SHP77 treated with DMSO at 0.1 percent for 48 hours (cell line): ENCODE results near the gene HNRNPK.

Experiments used
- DNase-seq: peaks from one replicate; lab custom pipeline; 2025; lab: John Stamatoyannopoulos, UW

Gene HNRNPK

DNA sequence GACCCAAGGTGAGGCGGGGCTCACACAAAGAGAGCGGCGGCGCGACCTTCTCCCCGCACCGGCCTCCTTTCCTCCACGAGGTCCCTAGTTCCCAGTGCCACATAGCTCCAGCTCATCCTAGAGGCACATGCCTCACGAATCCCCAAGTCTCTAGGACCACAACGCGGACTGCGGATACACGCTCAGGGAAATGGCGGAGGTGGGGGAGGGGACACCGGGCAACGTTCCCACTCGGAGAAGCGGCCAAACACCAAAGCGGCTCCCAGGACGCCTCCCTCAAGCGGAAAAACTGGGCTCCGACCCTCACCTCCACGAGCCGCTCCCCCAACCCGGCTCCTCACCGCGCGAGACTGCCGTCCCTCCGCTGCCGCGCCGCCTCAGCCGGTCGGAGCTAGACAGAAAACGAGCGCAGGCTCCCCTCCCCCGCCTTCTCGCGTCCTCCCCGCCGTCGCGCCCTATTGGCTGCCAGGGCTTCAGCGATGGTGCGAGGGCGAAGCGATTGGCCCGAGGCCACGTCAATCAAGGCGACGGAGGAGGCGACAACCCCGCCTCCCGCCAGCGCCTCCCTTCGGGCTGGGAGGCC lies at the start of gene HNRNPK:
Gene HNRNPK (minus strand): TSS at position 404 of the 583 bp plus-strand sequence. CDS start 1,963 bp downstream, outside the sequence.
- peak; percentile 44 for DNase-seq

DNA sequence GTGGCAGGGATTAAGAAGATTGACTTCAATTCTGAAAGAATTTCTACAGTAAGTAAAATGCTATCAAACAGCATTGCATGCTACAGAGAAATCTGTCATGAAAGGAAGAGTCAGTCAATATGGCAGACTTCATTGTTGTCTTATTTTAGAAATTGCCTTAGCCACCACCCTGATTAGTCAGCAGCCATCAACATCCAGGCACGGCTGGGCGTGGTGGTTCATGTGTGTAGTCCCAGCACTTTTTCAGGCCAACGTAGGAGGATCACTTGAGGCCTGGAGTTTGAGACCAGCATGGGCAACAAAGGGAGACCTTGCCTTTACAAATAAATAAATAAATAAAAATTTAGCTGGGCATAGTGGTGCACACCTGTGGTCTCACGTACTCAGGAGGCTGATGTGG lies 47.2 kb upstream of the HNRNPK start:
- DNase-seq: no peak

DNA sequence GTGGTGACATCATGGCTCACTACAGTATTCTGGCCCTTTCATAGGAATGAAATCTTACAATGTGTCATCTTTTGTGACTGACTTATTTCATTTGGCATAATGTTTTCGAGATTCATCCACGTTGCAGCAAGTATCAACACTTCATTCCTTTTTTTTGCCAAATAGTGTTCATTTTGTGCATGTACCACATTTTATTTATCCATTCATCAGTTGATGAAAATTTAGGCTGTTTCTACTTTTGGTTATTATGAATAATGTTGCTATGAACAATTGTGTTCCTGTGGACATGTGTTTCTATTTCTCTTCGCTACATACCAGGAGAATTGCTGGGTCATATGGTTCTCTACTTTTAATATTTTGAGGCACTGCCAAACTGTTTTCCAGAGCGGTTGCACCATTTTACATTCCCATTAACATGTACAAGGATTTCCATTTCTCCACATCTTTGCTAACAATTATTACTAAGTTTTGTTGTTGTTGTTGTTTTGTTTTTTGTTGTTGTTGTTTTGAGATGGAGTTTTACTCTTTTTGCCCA lies 44.1 kb upstream of the HNRNPK start:
- no peak for DNase-seq

DNA sequence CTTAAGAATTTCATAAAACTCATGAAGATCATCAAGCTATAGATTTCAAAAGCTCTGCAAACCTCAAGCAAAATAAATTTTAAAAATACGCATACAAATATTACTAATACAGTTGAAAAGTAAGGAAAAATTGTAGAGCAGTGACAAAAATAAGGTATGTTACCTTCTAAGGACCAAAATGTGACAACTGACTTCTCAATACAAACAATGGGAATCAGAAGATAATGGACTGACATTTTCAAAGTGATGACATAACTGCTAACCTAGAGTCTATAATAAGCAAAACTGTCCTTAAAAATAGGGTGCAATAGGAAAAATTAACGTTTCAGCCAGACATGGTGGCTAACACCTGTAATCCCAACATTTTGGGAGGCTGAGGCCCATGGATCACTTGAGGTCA lies 27.6 kb upstream of the HNRNPK start:
- DNase-seq: no peak

- DNase-seq: no peak
Observed at GRCh38 chr9:84003246-84003645, 23.2 kb upstream of the HNRNPK start.

- no peak for DNase-seq
Observed at GRCh38 chr9:84002344-84002743, 22.3 kb upstream of the HNRNPK start.

DNA sequence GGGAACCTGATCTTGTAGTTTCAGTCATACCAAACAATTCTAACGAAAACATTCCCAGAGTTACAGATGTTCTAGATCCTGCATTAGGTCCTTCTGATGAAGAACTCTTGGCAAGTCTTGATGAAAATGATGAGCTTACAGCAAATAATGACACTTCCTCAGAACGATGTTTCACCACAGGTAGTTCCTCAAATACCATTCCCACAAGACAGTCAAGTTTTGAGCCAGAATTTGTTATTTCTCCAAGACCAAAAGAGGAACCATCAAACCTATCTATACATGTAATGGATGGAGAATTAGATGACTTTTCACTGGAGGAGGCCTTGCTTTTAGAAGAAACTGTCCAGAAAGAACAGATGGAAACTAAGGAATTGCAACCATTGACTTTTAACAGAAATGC lies 21.6 kb upstream of the HNRNPK start:
- no peak for DNase-seq

GRCh38 chr9:84000186-84000585 lies 20.2 kb upstream of the HNRNPK start:
- no peak for DNase-seq

DNA sequence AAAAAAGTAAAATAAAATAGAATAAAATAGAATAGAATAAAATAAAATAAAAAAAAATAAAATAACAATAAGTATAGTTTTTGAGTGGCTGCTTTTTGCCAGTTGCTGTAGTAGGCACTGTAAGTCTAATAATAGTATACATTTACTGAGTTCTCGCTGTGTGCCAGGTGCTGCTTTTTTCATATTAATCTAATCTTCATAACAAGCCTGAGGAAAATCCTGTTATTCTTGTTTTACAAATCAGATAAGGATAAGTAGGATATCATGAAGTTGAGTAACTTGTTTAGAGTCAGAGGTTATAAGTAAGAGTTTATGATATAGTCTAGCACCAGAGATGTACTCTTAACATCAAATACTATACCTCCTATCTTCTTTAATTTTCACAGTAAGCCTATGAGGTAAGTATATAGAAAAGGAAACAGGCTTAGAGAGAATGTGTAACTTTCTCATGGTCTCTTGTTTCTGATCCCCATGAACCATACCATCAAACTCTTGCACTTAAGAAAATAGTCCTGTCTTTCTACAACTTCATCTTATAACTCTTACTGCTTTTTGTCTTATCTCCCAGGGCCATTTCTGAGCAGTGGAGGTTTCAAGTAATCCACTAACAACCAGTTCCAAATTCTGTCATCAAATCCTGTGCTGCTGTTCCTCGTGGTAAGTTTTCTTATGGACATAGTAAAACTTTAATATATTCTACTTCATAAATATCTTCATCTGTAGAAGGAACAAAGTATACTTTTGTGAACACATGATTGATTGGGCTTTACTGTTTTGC lies 19.3 kb upstream of the HNRNPK start:
- no peak for DNase-seq

DNA sequence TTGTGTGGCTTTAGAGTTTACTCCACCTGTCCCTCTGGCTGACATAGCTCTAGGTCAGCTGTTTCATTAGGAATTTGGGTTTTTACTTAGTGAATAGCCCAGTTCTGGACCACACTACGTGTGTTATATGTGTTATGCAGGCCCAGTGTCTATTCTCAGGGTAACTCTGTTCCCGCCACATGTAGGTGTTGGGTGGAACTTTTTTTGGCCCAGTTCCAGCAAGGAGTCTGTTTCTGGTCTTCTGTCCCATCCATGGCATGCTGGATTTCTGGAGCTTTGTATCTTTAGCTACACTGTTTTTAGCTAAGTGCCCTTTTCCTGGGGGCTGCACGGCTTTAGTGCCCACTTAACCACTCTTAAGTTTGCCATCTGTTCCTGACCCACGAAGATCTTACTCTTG lies 16.1 kb upstream of the HNRNPK start:
- no peak for DNase-seq

GRCh38 chr9:83992901-83993300 lies 12.9 kb upstream of the HNRNPK start:
- no peak for DNase-seq

GRCh38 chr9:83992407-83992806 lies 12.4 kb upstream of the HNRNPK start:
- DNase-seq: no peak

DNA sequence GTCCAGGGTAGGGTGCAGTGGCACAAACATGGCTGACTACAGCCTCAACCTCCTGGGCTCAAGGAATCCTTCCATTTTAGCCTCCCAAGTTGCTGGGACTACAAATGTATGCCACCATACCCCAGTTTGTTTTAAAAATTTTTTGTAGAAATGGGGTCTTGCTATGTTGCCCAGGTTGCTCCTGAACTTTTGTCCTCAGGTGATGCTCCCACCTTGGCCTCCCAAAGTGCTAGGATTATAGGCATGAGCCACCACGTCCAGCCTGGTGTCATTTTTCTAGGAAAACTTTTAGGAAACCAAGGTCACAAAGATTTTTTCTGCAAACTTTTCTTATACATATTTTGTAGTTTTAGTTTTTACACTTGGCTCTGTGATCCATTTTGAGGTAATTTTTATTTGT lies 11.3 kb upstream of the HNRNPK start:
- no peak for DNase-seq

- DNase-seq: no peak
Observed at GRCh38 chr9:83988411-83988810, 8.4 kb upstream of the HNRNPK start.

GRCh38 chr9:83987402-83987791 lies 7.4 kb upstream of the HNRNPK start:
- DNase-seq: no peak

- DNase-seq: no peak
Observed at GRCh38 chr9:83986765-83987401, 6.9 kb upstream of the HNRNPK start.

DNA sequence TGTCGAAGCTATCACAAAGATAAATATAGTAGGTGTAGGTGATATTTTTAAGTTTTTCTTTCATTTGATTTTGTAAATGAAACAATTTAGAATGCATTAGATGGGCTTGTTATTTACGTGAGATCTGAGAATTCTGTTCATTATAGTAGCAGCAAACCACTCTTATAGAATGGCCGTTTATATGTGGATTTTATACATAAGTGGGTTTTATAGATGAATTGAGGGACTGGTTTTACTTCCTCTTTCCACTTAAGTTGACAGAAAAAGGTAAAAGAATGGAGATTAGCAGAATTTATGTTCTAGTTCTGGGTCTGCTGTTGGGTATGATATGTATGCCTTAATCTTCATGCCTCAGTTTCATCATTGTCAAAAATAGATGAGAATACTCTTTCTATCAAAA lies 6.2 kb upstream of the HNRNPK start:
- DNase-seq: no peak

DNA sequence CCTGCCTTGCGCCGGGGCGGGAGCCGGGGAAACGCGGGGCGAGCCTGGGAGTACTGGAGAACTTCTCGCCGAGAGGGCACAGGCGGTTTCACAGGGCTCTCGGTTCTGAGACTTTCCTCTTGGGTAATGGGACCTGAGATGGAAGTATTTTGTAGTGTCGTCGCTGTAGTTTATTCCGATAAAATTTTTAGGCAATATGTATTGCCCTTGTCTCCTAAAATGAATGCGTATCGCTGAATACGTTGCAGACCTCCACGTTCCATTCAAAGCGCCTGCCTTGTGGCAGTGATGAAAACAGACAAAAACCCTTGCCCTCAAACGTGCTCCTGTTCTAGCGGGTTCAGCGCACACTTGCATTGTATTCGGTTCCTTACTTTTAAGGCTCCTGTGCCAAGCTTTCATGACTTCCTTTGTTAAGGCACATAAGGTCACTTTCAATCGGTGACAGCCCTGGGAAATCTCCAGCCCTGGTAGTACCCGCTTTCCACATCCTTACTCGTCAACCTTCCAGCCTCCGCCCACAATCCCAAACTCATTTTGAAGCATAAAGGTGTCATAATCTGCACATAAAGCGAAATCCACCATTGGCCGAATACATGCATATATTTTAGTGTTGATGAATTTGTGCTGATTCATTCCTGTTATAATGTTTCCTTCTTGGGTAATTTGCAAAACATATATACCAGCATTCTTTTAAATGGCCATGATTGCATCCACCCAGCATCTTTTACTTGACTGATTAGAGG lies 1.3 kb upstream of the HNRNPK start:
- no peak for DNase-seq

- peak; percentile 47 for DNase-seq
Observed at GRCh38 chr9:83980395-83981125, 545 bp upstream of the HNRNPK start, which contains the start of gene RMI1. Gene RMI1, plus strand, starts transcription at chr9:83980805. Its CDS starts 20,182 bp downstream, at chr9:84000987.

- DNase-seq: peak; percentile 10
Observed at GRCh38 chr9:83978992-83979811, 813 bp downstream of the HNRNPK start.

DNA sequence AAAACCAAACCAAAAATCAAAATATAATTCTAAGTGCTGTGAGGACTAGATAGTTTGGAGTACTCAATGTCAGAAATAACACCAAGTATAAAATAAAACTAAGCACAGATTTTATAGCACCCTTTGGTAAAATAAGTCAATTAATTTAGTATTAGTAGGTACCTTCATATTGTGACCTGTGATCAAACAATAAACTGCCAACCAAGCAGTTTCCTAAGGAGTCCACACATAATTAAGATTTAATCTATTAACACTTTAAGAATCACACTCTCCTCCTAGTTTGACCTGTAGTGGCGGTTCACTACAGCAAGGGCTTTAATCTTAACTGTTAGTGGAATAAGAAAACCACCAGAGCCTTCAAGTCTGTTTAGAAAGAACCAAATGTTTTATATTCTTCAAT lies 2.8 kb downstream of the HNRNPK start:
- no peak for DNase-seq
